ENCODE results near the gene BRPF1. TPM values are rescaled to one million over a fixed set of nuclear protein-coding genes. Genes with fewer than 3 reads are reported as not detected.
A peak's percentile ranks its signal among the peaks of the same experiment; 100 is the strongest.

BRPF1 gene
- total RNA-seq, 6 experiments from 2014 or later = 3.5 to 5.4 (median 5.1) TPM

DNA sequence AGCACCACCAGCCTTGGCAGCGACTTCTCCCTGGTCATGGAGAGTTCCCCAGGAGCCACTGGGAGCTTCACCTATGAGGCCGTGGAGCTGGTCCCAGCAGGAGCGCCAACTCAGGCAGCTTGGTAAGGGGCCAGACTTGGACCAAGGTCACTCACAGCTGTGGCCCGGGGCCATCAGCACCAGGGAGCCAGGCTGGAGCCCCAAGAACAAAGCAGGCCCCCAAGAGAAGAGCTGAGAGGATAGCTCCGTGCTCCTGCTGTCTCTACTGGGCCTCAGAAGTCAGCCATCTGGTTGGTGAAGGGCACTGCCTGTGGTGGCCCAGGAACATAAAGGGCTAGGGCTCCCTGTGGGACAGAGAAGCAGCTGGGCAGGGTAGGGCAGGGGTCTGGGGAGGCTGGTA, 42.6 kb upstream of the BRPF1 start:
- peaks cover 0 to 94% (median 40%) of the 10 kb centered on the region in 4 donors for H3K36me3 ChIP-seq

DNA sequence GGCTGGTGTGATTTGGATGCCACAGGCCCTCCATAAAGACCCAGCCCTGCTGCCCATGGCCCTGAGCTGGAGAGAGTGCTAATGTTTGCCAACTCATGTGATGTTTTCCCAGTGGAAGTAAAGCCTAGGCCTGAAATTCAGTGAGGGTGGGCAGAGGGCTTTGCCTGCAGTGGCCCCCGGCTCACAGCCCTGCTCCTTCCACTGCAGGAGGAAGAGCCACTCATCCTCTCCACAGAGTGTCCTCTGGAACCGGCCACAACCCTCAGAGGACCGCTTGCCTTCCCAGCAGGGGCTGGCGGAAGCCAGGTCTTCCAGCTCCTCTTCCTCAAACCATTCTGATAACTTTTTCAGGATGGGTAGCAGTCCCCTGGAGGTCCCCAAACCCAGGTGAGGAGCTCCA, 41.8 kb upstream of the BRPF1 start:
- peaks cover 0 to 87% (median 37%) of the 10 kb centered on the region in 4 donors for H3K36me3 ChIP-seq
- H3K27me3 ChIP-seq = no peaks in the 10 kb centered on the region
- no peak for DNase-seq
- no peak for ATAC-seq
- H3K27ac ChIP-seq = no peak overlapping the region
- intact Hi-C loops (cut with DNase I) = no loop called here
- no peak overlapping the region for H3K4me3 ChIP-seq
- H3K9me3 ChIP-seq = no peaks in the 10 kb centered on the region
- TF ChIP-seq, protein P1, sequence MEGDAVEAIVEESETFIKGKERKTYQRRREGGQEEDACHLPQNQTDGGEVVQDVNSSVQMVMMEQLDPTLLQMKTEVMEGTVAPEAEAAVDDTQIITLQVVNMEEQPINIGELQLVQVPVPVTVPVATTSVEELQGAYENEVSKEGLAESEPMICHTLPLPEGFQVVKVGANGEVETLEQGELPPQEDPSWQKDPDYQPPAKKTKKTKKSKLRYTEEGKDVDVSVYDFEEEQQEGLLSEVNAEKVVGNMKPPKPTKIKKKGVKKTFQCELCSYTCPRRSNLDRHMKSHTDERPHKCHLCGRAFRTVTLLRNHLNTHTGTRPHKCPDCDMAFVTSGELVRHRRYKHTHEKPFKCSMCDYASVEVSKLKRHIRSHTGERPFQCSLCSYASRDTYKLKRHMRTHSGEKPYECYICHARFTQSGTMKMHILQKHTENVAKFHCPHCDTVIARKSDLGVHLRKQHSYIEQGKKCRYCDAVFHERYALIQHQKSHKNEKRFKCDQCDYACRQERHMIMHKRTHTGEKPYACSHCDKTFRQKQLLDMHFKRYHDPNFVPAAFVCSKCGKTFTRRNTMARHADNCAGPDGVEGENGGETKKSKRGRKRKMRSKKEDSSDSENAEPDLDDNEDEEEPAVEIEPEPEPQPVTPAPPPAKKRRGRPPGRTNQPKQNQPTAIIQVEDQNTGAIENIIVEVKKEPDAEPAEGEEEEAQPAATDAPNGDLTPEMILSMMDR (IDR thresholded peaks at IDR 0.05) = no peak
- TF ChIP-seq POLR2A (IDR thresholded peaks at IDR 0.05) = no peak
- WGBS (ENCODE audit: insufficient coverage, low coverage, low lambda C conversion rate, missing lambda C conversion rate) = no CpG with 5 or more reads among the region's 4 CpGs
- no peaks in the 10 kb centered on the region for H3K4me1 ChIP-seq

More for the DNA sequence above, 42.6 kb upstream of the BRPF1 start:
- intact Hi-C loops (cut with DNase I) = no loop called here
- Histone ChIP-seq H3K4me3 (no peak overlapping the region), H3K27me3 (no peaks in the 10 kb centered on the region), H3K4me1 (no peaks in the 10 kb centered on the region), H3K9me3 (no peaks in the 10 kb centered on the region), H3K27ac (no peak overlapping the region)
- TF ChIP-seq POLR2A (IDR thresholded peaks at IDR 0.05) = no peak
- TF ChIP-seq, protein P1 (IDR thresholded peaks at IDR 0.05) = no peak
- no CpG with 5 or more reads among the region's 5 CpGs for WGBS (ENCODE audit: insufficient coverage, low coverage, low lambda C conversion rate, missing lambda C conversion rate)
- ATAC-seq (no peak), DNase-seq (no peak)

DNA sequence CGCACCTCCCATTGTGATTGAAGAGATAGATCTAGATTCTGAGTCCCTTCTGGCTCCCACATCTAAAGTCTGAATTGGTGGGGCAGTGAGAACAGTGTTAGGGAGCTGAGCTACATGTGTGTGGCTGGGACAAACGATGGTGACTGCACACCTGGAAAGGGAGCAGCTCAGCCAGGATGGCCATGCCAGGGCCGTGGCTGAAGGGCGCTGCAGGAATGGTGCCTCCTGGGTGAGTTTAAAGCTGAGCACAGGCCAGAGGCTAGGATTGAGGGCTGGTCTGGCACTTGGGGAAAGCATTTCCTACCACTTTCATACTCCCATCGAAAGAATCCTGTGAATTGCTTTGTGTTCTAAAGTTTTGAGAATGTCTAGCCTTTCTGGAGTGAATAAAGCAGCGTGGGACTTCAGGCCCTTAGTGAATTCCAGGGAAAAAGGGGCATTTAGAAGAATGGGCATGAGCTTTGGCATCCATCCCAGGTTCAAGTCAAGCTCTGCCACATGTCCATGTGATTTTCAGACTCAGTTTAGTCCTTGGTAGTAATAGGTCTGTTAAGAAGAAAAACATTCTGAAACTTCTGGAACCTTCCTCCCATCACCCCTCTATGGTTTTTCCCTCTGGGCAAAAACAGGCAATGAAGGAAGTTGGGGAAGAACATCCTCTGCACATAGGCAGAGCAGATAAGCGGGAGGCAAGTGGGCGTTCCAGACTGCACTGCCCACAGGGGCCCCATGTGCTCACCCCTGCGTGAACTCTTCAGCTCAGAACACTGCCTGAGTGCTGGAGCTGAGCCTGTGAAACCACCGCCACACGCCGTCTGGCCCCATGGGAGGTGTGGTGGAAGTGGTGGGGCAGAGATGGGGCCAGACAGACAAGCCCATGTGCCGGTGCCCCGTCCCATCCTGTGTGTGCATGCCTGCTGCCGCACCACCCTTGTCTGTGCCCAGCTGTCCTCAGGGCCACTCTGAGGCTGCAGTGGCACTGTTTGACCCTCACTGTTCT, 40.8 kb upstream of the BRPF1 start:
- no peaks in the 10 kb centered on the region for H3K4me1 ChIP-seq
- ATAC-seq (peak in 3 of 4 donors; percentile 22 to 38 (median 26)), DNase-seq (no peak)
- no peak overlapping the region for H3K4me3 ChIP-seq
- TF ChIP-seq, protein P1 (IDR thresholded peaks at IDR 0.05) = no peak
- no peak for TF ChIP-seq POLR2A (IDR thresholded peaks at IDR 0.05)
- intact Hi-C loops (cut with DNase I) = no loop called here
- WGBS (ENCODE audit: insufficient coverage, low coverage, low lambda C conversion rate, missing lambda C conversion rate) = 95% methylated on average over 4 of the region's 15 CpGs
- H3K27ac ChIP-seq = no peak overlapping the region
- H3K36me3 ChIP-seq = peaks cover 0 to 87% (median 29%) of the 10 kb centered on the region in 4 donors
- H3K9me3 ChIP-seq = no peaks in the 10 kb centered on the region
- H3K27me3 ChIP-seq = no peaks in the 10 kb centered on the region

DNA sequence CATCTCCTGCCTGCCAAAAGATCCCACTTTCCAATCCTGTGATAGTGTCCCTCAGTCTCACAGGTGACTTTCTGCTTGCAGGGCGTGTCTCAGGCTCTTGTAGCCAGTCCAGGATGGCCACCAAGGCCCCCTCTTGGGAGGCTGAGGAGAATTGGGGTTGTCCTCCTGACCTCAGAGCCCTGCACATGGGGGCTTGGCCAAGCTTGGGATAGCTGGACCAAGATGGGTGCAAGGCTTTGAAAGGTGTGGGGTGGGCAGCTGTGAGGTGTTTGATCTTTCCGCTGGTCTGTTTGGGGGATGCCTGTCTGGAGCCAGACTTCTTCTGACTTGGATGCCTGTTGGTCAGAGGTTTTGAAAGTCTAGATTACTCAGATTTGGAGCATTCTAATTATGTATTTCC, 39.9 kb upstream of the BRPF1 start:
- intact Hi-C loops (cut with DNase I) = no loop called here
- TF ChIP-seq, protein P1 (IDR thresholded peaks at IDR 0.05) = no peak
- no peak for TF ChIP-seq POLR2A (IDR thresholded peaks at IDR 0.05)
- H3K36me3 ChIP-seq = peaks cover 0 to 80% (median 23%) of the 10 kb centered on the region in 4 donors

More for the DNA sequence above, 39.9 kb upstream of the BRPF1 start:
- no peak overlapping the region for H3K27ac ChIP-seq
- H3K4me3 ChIP-seq = no peak overlapping the region
- ATAC-seq (no peak), DNase-seq (no peak)
- H3K9me3 ChIP-seq = no peaks in the 10 kb centered on the region
- no peaks in the 10 kb centered on the region for H3K27me3 ChIP-seq
- no peaks in the 10 kb centered on the region for H3K4me1 ChIP-seq
- WGBS (ENCODE audit: insufficient coverage, low coverage, low lambda C conversion rate, missing lambda C conversion rate) = 100% methylated on average over 1 of the region's 2 CpGs

All from right lobe of liver (tissue), 6 donors.